K562 (cell line): ENCODE data around the gene TRAIP. TPM values are rescaled to one million over a fixed set of nuclear protein-coding genes. Genes with fewer than 3 reads are reported as not detected.
A peak's percentile ranks its signal among the peaks of the same experiment; 100 is the strongest.

Experiments
- ARID1B ChIP-seq: fragments of 450-650 bp; IDR thresholded peaks from 2 replicates; pipeline ENCODE4 v1.6.1; 2016; ENCODE audit warnings: antibody characterized with exemption, mild to moderate bottlenecking, inconsistent platforms
- ARID2 ChIP-seq: fragments of 450-650 bp; IDR thresholded peaks from 2 replicates; pipeline ENCODE4 v1.6.1; 2017; ENCODE audit warnings: antibody characterized with exemption, mild to moderate bottlenecking
- CTCF ChIP-seq, 3 experiments: IDR thresholded peaks in 2 of 3; conservative IDR thresholded peaks in 1 of 3; 2 replicates each; pipeline ENCODE4 v1.5.1; 2011 to 2012; ENCODE audit warnings: low read length in 3 of 3, mild to moderate bottlenecking in 3 of 3, control low read depth in 2 of 3, improper control_type of control experiment in 1 of 3, inconsistent platforms in 1 of 3, low read depth in 1 of 3, mixed read lengths in 1 of 3, moderate library complexity in 1 of 3; ENCODE audit not compliant: insufficient read depth in 2 of 3
- EZH2 ChIP-seq: IDR thresholded peaks from 2 replicates; pipeline ENCODE4 v1.6.1; 2012; ENCODE audit warnings: low read depth, mild to moderate bottlenecking, inconsistent platforms, low read length, borderline replicate concordance
- GMEB1 ChIP-seq: fragments of 250-450 bp; sonication (Bioruptor Pico); IDR thresholded peaks from 2 replicates; pipeline ENCODE4 v1.4.0; 2020; ENCODE audit warnings: mild to moderate bottlenecking
- KAT7 ChIP-seq: sonication (generic); formaldehyde crosslinking; IDR thresholded peaks from 2 replicates; pipeline ENCODE4 v1.8.0; 2022; ENCODE audit warnings: missing genetic modification reagents, mild to moderate bottlenecking, borderline replicate concordance
- MEF2A ChIP-seq: IDR thresholded peaks from 2 replicates; pipeline ENCODE4 v1.6.1; 2011; ENCODE audit warnings: low read depth, mild to moderate bottlenecking, low read length, moderate library complexity; ENCODE audit not compliant: control insufficient read depth
- NFRKB ChIP-seq: fragments of 450-650 bp; IDR thresholded peaks from 2 replicates; pipeline ENCODE4 v1.6.1; 2016; ENCODE audit warnings: low read depth
- NKRF ChIP-seq: fragments of 450-650 bp; IDR thresholded peaks from 2 replicates; pipeline ENCODE4 v1.6.1; 2016; ENCODE audit warnings: borderline replicate concordance
- PHB2 ChIP-seq: fragments of 450-650 bp; IDR thresholded peaks from 2 replicates; pipeline ENCODE4 v1.6.1; 2017; ENCODE audit warnings: low read depth
- PHF8 ChIP-seq: fragments of 200-600 bp; sonication (generic); IDR thresholded peaks from 2 replicates; pipeline ENCODE4 v1.6.1; 2012; ENCODE audit warnings: mixed run types, mild to moderate bottlenecking, inconsistent platforms, low read length, moderate library complexity, borderline replicate concordance
- POLR3G ChIP-seq: IDR thresholded peaks from 2 replicates; pipeline ENCODE4 v1.6.1; 2011; ENCODE audit not compliant: insufficient read length, insufficient replicate concordance; ENCODE audit errors: extremely low read depth
- SMARCC2 ChIP-seq: fragments of 450-650 bp; IDR thresholded peaks from 2 replicates; pipeline ENCODE4 v1.6.1; 2017; ENCODE audit warnings: antibody characterized with exemption, moderate library complexity, mild to moderate bottlenecking, low read depth
- SMC3 ChIP-seq: conservative IDR thresholded peaks from 2 replicates; pipeline ENCODE4 v1.6.1; 2011; ENCODE audit warnings: low read depth, low read length, improper control_type of control experiment; ENCODE audit not compliant: insufficient read depth
- THRA ChIP-seq: fragments of 450-650 bp; IDR thresholded peaks from 2 replicates; pipeline ENCODE4 v1.6.1; 2017; ENCODE audit warnings: mild to moderate bottlenecking, moderate library complexity
- USF2 ChIP-seq: sonication (generic); formaldehyde crosslinking; IDR thresholded peaks from 2 replicates; pipeline ENCODE4 v1.5.0; 2020; ENCODE audit warnings: missing genetic modification reagents
- ZKSCAN3 ChIP-seq: fragments of 250-450 bp; sonication (Bioruptor Pico); IDR thresholded peaks from 2 replicates; pipeline ENCODE4 v1.4.0; 2020
- ZNF146 ChIP-seq: IDR thresholded peaks from one replicate; pipeline ENCODE4 v1.6.1; 2018; ENCODE audit warnings: missing compliant biosample characterization; ENCODE audit not compliant: unreplicated experiment
- ZNF212 ChIP-seq: fragments of 450-650 bp; formaldehyde crosslinking; IDR thresholded peaks from 2 replicates; pipeline ENCODE4 v1.4.0; 2020; ENCODE audit warnings: mild to moderate bottlenecking
- ZNF830 ChIP-seq: fragments of 250-450 bp; sonication (Bioruptor Pico); IDR thresholded peaks from 2 replicates; pipeline ENCODE4 v1.5.0; 2021; ENCODE audit warnings: mild to moderate bottlenecking
- polyA plus RNA-seq, 8 experiments: library from polyadenylated mRNA; depleted of rRNA in 4 of 8; stranded (reverse) in 5 of 8; unstranded in 3 of 8; fragments of >200 nt; fragmentation: Nextera tagmentation in 2 of 8; fragmentation: Illumina TruSeq in 1 of 8; extraction: Ambion mirVana in 2 of 8; extraction: Trizol in 1 of 8; gene quantifications; 2 replicates each; pipeline versions ENCODE4 v1.2.1 to v1.2.3, GENCODE V29; 2011 to 2014; ENCODE audit warnings: inconsistent platforms in 1 of 8, missing spikeins in 1 of 8
- total RNA-seq, 7 experiments: library from RNA; depleted of rRNA in 6 of 7; stranded (reverse); fragments of >200 nt in 6 of 7; fragmentation: Illumina TruSeq in 2 of 7; extraction: Trizol in 2 of 7; gene quantifications; 2 replicates each; pipeline versions ENCODE4 v1.2.1 to v1.2.3, GENCODE V29; 2011 to 2021; ENCODE audit warnings: low replicate concordance in 1 of 7

Gene TRAIP
- total and polyA plus RNA-seq, 9 of the 15 experiments (the other 6 are each of a cell fraction or from before 2014, with no cell fraction given), result 14.3 to 38.6 (median 21.2) TPM

GRCh38 chr3:49839193-49839809 lies 17.1 kb downstream of the TRAIP start (continued):
- TF ChIP-seq CTCF (IDR thresholded peaks at IDR 0.05 in 2 of 3, conservative IDR thresholded peaks at IDR 0.05 in 1 of 3; ENCODE audit: insufficient read depth in 2 of 3, low read depth in 1 of 3, low read length in 3 of 3) (peak; percentile 77 to 90 (median 82)), POLR3G (no peak), KAT7 (CRISPR knock-in tag) (no peak), ZNF146 (no peak), NFRKB (no peak), ZKSCAN3 (CRISPR knock-in tag) (no peak), MEF2A (no peak), ARID2 (0 out of 2 replicates have a peak, but pooled peaks have one; percentile 53), USF2 (CRISPR knock-in tag) (no peak), GMEB1 (CRISPR knock-in tag) (no peak), ZNF212 (CRISPR knock-in tag) (no peak), ARID1B (no peak), SMARCC2 (no peak), SMC3 (peak; percentile 81), NKRF (no peak), PHF8 (no peak), THRA (no peak), EZH2 (no peak), PHB2 (no peak), ZNF830 (no peak)
